ENCODE results near the gene SHISA7.

The SHISA7 gene

GRCh38 chr19:55385724-55386492 lies 57.2 kb downstream of the SHISA7 start, which contains the start of gene RPL28:
Gene RPL28 (plus strand): TSS chr19:55385932. CDS start chr19:55386358, 426 bp downstream.
- peak; percentile 98 for DNase-seq

GRCh38 chr19:55384920-55385723 lies 58.0 kb downstream of the SHISA7 start:
- DNase-seq = peak; percentile 98

- DNase-seq = no peak
These were observed 58.8 kb downstream of the SHISA7 start, which contains the start of gene TMEM238 for GRCh38 chr19:55384131-55384919. Gene TMEM238 (minus strand): TSS chr19:55384292. CDS start chr19:55384259, 33 bp downstream.

- DNase-seq = no peak
These were observed 59.6 kb downstream of the SHISA7 start for GRCh38 chr19:55383279-55384130.

- DNase-seq = no peak
These were observed 60.5 kb downstream of the SHISA7 start for GRCh38 chr19:55382522-55383054.

GRCh38 chr19:55382013-55382412 lies 61.1 kb downstream of the SHISA7 start:
- no peak for DNase-seq

- no peak for DNase-seq
These were observed 63.9 kb downstream of the SHISA7 start for GRCh38 chr19:55379174-55379573.
